Kidney tubule cell (primary cell): ENCODE results near the gene RPIA.
"Not testable (repeated sequence)": the region's sequence is repeated elsewhere in the genome, so short reads cannot be mapped to it uniquely, and the experiment has no call there.

Experiments used
- DNase-seq: peaks from one replicate; pipeline ENCODE4 v3.0.0-alpha.2; 2018; ENCODE audit warnings: low spot score

RPIA gene

DNA sequence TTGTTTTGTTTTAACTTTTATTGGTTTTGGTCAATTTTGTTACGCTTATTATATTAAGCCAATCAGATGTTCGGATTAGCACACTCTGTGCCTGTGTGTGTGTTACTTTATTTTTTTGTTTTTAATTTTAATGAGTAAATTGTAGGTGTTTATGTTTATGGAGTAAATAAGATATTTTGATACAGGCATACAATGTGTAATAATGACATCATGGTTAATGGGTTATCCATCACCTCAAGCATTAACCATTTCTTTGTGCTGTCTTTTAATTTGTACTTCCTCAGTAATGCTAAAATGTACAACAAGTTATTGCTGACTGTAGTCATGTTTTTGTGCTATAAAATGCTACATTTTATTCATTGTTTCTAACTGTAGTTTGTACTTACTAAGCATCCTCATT, 97.7 kb downstream of the RPIA start:
- not testable (repeated sequence) for DNase-seq

DNA sequence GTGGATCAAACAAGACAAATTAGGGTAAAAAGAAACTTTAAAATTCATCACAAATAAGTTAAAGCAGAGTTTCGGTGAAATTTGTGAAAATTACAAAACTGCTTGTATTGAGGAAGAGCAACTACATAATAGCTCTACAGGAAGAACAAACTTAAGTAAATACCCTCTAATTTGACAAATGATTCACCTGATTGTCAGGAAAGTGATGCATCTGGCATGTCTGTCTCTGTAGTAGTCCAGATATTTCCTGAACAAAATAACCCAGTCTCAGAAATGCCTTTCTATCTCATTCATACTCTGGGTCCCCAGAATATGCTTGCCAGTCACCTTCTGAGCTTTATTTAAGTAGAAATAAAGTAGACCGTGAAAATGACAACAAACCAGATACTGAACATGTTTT, 104.5 kb downstream of the RPIA start:
- peak; percentile 29 for DNase-seq

DNA sequence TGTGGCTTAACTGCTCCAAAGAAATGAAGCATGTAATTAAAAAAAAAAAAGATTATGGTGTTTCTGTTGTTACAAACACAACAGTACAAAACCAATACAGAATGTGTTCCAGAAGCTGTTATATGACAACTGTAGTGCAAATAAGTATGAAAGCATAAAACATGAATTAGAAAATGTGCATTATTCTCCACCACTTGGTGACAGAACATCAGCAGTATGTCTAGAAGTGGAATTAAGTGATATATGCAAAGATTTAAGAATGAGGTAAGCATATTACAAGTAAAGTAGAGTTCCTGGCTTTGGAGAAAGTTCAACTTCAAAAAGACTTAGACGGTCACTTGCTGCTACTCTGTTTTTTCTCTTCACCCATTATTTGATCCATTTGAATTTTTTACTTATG, 105.0 kb downstream of the RPIA start:
- not testable (repeated sequence) for DNase-seq

DNA sequence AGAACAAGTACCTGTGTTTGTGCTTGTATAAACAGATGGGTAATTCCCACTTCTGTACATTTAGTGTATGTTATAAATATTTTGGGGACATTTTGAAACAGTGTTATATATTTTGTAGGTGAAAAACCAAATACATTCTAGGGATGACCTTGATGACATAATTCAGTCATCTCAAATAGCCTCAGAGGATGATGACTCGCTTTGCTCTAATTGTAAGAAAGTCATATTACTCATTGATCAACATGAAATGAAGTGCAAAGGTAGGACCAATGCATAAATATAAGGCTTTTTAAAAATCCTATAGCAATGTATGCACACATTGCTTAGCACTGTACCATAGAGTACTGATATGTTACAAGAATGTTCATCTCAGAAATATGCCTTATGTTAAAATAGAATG, 105.7 kb downstream of the RPIA start:
- not testable (repeated sequence) for DNase-seq
